Astrocyte (in vitro differentiated cells and primary cell): ENCODE results near the gene OR52R1.

ENCODE experiments used
- EZH2 ChIP-seq: IDR thresholded peaks from 2 replicates; pipeline ENCODE4 v1.6.1; 2012; ENCODE audit warnings: mild to moderate bottlenecking, low read length, inconsistent platforms; ENCODE audit not compliant: insufficient read depth
- TF ChIP-seq, protein P1 (sequence below): IDR thresholded peaks from 2 replicates; pipeline ENCODE4 v1.5.1; 2011; ENCODE audit warnings: low read depth, mild to moderate bottlenecking, inconsistent platforms, low read length, moderate library complexity; ENCODE audit not compliant: insufficient read depth

DNA sequence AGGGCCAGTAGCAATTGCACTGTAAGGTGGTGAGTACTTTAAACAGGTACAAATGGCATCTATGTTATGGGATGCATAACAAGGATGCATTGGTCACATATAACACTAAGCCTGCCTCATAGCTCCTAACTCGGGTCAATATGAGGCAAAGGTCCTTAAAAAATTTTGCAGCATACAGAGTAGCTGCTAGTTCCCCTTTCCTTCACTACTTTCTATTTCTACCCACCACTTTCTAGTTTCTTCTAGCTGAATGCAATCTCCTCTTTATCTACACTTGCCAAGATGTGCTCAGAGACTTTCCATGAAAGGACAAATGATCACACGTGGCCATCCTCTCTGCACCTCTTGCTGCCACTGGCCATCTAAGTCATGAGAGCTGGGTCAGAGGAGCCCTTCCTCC is 26.7 kb upstream of the OR52R1 start:
- TF ChIP-seq, protein P1, sequence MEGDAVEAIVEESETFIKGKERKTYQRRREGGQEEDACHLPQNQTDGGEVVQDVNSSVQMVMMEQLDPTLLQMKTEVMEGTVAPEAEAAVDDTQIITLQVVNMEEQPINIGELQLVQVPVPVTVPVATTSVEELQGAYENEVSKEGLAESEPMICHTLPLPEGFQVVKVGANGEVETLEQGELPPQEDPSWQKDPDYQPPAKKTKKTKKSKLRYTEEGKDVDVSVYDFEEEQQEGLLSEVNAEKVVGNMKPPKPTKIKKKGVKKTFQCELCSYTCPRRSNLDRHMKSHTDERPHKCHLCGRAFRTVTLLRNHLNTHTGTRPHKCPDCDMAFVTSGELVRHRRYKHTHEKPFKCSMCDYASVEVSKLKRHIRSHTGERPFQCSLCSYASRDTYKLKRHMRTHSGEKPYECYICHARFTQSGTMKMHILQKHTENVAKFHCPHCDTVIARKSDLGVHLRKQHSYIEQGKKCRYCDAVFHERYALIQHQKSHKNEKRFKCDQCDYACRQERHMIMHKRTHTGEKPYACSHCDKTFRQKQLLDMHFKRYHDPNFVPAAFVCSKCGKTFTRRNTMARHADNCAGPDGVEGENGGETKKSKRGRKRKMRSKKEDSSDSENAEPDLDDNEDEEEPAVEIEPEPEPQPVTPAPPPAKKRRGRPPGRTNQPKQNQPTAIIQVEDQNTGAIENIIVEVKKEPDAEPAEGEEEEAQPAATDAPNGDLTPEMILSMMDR, result no peak
- TF ChIP-seq EZH2, result no peak
